IMR-90 (cell line): ENCODE results near the gene OR4N2. TPM values are rescaled to one million over a fixed set of nuclear protein-coding genes. Genes with fewer than 3 reads are reported as not detected.

Experiments
- ATAC-seq: fragments of 200-7000 bp; cut with Tn5 transposase; 2 replicates; pipeline ENCODE4 v1.9.1; 2020; ENCODE audit warnings: low read depth, mild to moderate bottlenecking, moderate library complexity
- BruUV-seq: library from RNA; stranded (reverse); fragments of 400-500 nt; replicated peaks from 2 replicates; lab custom pipeline; 2021; lab: Mats Ljungman, UMichigan
- CTCF ChIA-PET: fragments of 300-600 bp; formaldehyde crosslinking; extraction: SDS; loops from one replicate; lab custom pipeline; 2021; ENCODE audit warnings: antibody characterized with exemption; lab: Yijun Ruan, JAX
- POLR2A ChIA-PET: fragments of 300-600 bp; sonication (Branson Sonifier 250); formaldehyde crosslinking; loops from one replicate; lab custom pipeline; 2022; ENCODE audit warnings: antibody characterized with exemption; ENCODE audit not compliant: unreplicated experiment; lab: Charles Lee
- DNase-seq: peaks from one replicate; pipeline ENCODE4 v3.0.0; 2013
- H2AFZ ChIP-seq: replicated peaks from 2 replicates; pipeline ENCODE3; 2013; ENCODE audit warnings: low read length, mild to moderate bottlenecking; ENCODE audit not compliant: poor library complexity
- H2AK5ac ChIP-seq: 2 replicates; pipeline ENCODE4 v1.6.1; 2013; ENCODE audit warnings: low read depth, low read length, inconsistent platforms
- H2AK9ac ChIP-seq: replicated peaks from 2 replicates; pipeline ENCODE3; 2013; ENCODE audit warnings: mild to moderate bottlenecking, low read depth, low read length, moderate library complexity; ENCODE audit not compliant: poor library complexity
- H2BK120ac ChIP-seq: 2 replicates; pipeline ENCODE4 v1.6.1; 2013; ENCODE audit warnings: low read depth, low read length, inconsistent platforms
- H2BK15ac ChIP-seq: 3 replicates; pipeline ENCODE4 v1.6.1; 2013; ENCODE audit warnings: low read depth, low read length, inconsistent platforms
- H2BK20ac ChIP-seq: 2 replicates; pipeline ENCODE4 v1.6.1; 2013; ENCODE audit warnings: low read depth, mild to moderate bottlenecking, inconsistent platforms, low read length, moderate library complexity
- H2BK5ac ChIP-seq: 2 replicates; pipeline ENCODE4 v1.6.1; 2013; ENCODE audit warnings: mild to moderate bottlenecking, low read depth, low read length, inconsistent platforms; ENCODE audit not compliant: poor library complexity, severe bottlenecking
- H3K14ac ChIP-seq: replicated peaks from 2 replicates; pipeline ENCODE4 v1.6.1; 2013; ENCODE audit warnings: low read depth, low read length, inconsistent platforms
- H3K18ac ChIP-seq: 2 replicates; pipeline ENCODE4 v1.6.1; 2013; ENCODE audit warnings: low read depth, low read length, control low read depth
- H3K23ac ChIP-seq: 2 replicates; pipeline ENCODE4 v1.6.1; 2013; ENCODE audit warnings: low read depth, low read length, inconsistent platforms
- H3K27ac ChIP-seq: 2 replicates; pipeline ENCODE4 v1.5.1; 2013; ENCODE audit warnings: mild to moderate bottlenecking, control low read depth, low read length; ENCODE audit not compliant: insufficient read depth
- H3K27me3 ChIP-seq: 2 replicates; pipeline ENCODE4 v1.6.1; 2013; ENCODE audit warnings: low read length; ENCODE audit not compliant: control insufficient read depth, insufficient read depth
- H3K36me3 ChIP-seq: 2 replicates; pipeline ENCODE4 v1.6.1; 2013; ENCODE audit warnings: low read length, mixed read lengths; ENCODE audit not compliant: control insufficient read depth, insufficient read depth
- H3K4ac ChIP-seq: 2 replicates; pipeline ENCODE4 v1.6.1; 2013; ENCODE audit warnings: low read depth, low read length, inconsistent platforms
- H3K4me1 ChIP-seq: 2 replicates; pipeline ENCODE4 v1.6.1; 2013; ENCODE audit warnings: low read length, mixed read lengths; ENCODE audit not compliant: control insufficient read depth, insufficient read depth
- H3K4me2 ChIP-seq: 2 replicates; pipeline ENCODE4 v1.6.1; 2013; ENCODE audit warnings: low read depth, mild to moderate bottlenecking, control low read depth, low read length, moderate library complexity
- H3K4me3 ChIP-seq: 2 replicates; pipeline ENCODE4 v1.5.1; 2013; ENCODE audit warnings: low read depth, mild to moderate bottlenecking, control low read depth, low read length, moderate library complexity; ENCODE audit not compliant: insufficient read depth
- H3K56ac ChIP-seq: 2 replicates; pipeline ENCODE4 v1.6.1; 2013; ENCODE audit warnings: low read length, inconsistent platforms; ENCODE audit not compliant: insufficient read depth; ENCODE audit errors: extremely low read depth
- H3K79me1 ChIP-seq, 2 experiments: 2 replicates each; pipeline ENCODE4 v1.6.1; 2013; ENCODE audit warnings: low read length in 2 of 2, inconsistent platforms in 1 of 2, low read depth in 1 of 2
- H3K9ac ChIP-seq: 2 replicates; pipeline ENCODE4 v1.6.1; 2013; ENCODE audit warnings: low read depth, low read length, control low read depth
- H3K9me1 ChIP-seq: 2 replicates; pipeline ENCODE4 v1.6.1; 2013; ENCODE audit warnings: low read length, inconsistent platforms; ENCODE audit not compliant: insufficient read depth
- H3K9me3 ChIP-seq: 2 replicates; pipeline ENCODE4 v1.6.1; 2013; ENCODE audit warnings: low read length; ENCODE audit not compliant: control insufficient read depth, insufficient read depth
- H4K20me1 ChIP-seq: 2 replicates; pipeline ENCODE4 v1.6.1; 2013; ENCODE audit warnings: low read length, inconsistent platforms; ENCODE audit not compliant: insufficient read depth
- H4K5ac ChIP-seq: 2 replicates; pipeline ENCODE4 v1.6.1; 2013; ENCODE audit warnings: mild to moderate bottlenecking, low read depth, low read length, control low read depth
- H4K8ac ChIP-seq, 2 experiments: 2 replicates each; pipeline ENCODE4 v1.6.1; 2013; ENCODE audit warnings: low read depth in 2 of 2, low read length in 2 of 2, control low read depth in 1 of 2, inconsistent platforms in 1 of 2
- H4K91ac ChIP-seq: 2 replicates; pipeline ENCODE4 v1.6.1; 2013; ENCODE audit warnings: low read depth, low read length, inconsistent platforms; ENCODE audit not compliant: insufficient read depth
- BHLHE40 ChIP-seq: fragments of 150-350 bp; IDR thresholded peaks from 2 replicates; pipeline ENCODE4 v1.6.1; 2016; ENCODE audit warnings: mild to moderate bottlenecking, low read depth, low read length
- CEBPB ChIP-seq: IDR thresholded peaks from 2 replicates; pipeline ENCODE4 v1.6.1; 2012; ENCODE audit warnings: low read depth, low read length, improper control_type of control experiment
- FOS ChIP-seq: fragments of 150-350 bp; IDR thresholded peaks from 2 replicates; pipeline ENCODE4 v1.6.1; 2016; ENCODE audit warnings: low read depth, low read length
- MAFK ChIP-seq: IDR thresholded peaks from 2 replicates; pipeline ENCODE4 v1.6.1; 2012; ENCODE audit warnings: low read depth, low read length, improper control_type of control experiment
- MAZ ChIP-seq: IDR thresholded peaks from 2 replicates; pipeline ENCODE4 v1.6.1; 2012; ENCODE audit warnings: low read depth, mild to moderate bottlenecking, low read length, improper control_type of control experiment, moderate library complexity, borderline replicate concordance
- NFE2L2 ChIP-seq: fragments of 150-350 bp; IDR thresholded peaks from 2 replicates; pipeline ENCODE4 v1.6.1; 2016; ENCODE audit warnings: low read depth, mild to moderate bottlenecking, low read length
- RAD21 ChIP-seq: IDR thresholded peaks from 2 replicates; pipeline ENCODE4 v1.6.1; 2012; ENCODE audit warnings: low read length, improper control_type of control experiment
- RCOR1 ChIP-seq: IDR thresholded peaks from 2 replicates; pipeline ENCODE4 v1.6.1; 2012; ENCODE audit warnings: mild to moderate bottlenecking, low read length, improper control_type of control experiment; ENCODE audit not compliant: insufficient replicate concordance
- SMC3 ChIP-seq: fragments of 150-350 bp; IDR thresholded peaks from 2 replicates; pipeline ENCODE4 v1.6.1; 2016; ENCODE audit warnings: low read depth, mild to moderate bottlenecking, antibody characterized with exemption, low read length, moderate library complexity
- whole genome bisulfite sequencing, 2 experiments: methylation state at CpG; one replicate each; pipeline versions ENCODE4 v1.1.5 to v1.1.7; 2013; ENCODE audit warnings: missing lambda C conversion rate in 2 of 2; ENCODE audit not compliant: insufficient read length in 1 of 2; ENCODE audit errors: extremely low coverage in 2 of 2; 5-methylcytosine and 5-hydroxymethylcytosine counted together
- dilution Hi-C: fragments of 300-500 bp; cut with HindIII; formaldehyde crosslinking; loops from one replicate; pipeline ENCODE4 v1.14.3; 2018; ENCODE audit warnings: low sequenced_read_pairs; ENCODE audit not compliant: unreplicated experiment
- in situ Hi-C: fragments of 300-500 bp; cut with MboI; formaldehyde crosslinking; loops from 3 replicates; pipeline ENCODE4 v1.14.3; 2019; ENCODE audit warnings: low sequenced_read_pairs, inconsistent platforms, mixed read lengths
- intact Hi-C: fragments of 100-400 bp; cut with micrococcal nuclease; formaldehyde crosslinking; loops from 2 replicates; pipeline ENCODE4 v1.10.0; 2022
- polyA plus RNA-seq, 3 experiments: library from polyadenylated mRNA; depleted of rRNA; stranded (reverse); fragments of >200 nt; gene quantifications; 2 replicates each; pipeline ENCODE4 v1.2.3, GENCODE V29; 2012; ENCODE audit warnings: low replicate concordance in 1 of 3
- total RNA-seq: library from RNA; depleted of rRNA; stranded (reverse); fragments of >200 nt; gene quantifications from 2 replicates; pipeline ENCODE4 v1.2.3, GENCODE V29; 2012
- TF ChIP-seq, protein P1 (sequence below): fragments of 150-350 bp; IDR thresholded peaks from 2 replicates; pipeline ENCODE4 v1.6.1; 2017; ENCODE audit warnings: mild to moderate bottlenecking, antibody characterized with exemption, low read length, low read depth
- TF ChIP-seq, protein P2 (sequence below): conservative IDR thresholded peaks from 2 replicates; pipeline ENCODE4 v1.5.1; 2012; ENCODE audit warnings: mild to moderate bottlenecking, low read depth, low read length, improper control_type of control experiment

Gene OR4N2
- total and polyA plus RNA-seq, 2 of the 4 experiments (the other 2 are of a cell fraction) = not detected

DNA sequence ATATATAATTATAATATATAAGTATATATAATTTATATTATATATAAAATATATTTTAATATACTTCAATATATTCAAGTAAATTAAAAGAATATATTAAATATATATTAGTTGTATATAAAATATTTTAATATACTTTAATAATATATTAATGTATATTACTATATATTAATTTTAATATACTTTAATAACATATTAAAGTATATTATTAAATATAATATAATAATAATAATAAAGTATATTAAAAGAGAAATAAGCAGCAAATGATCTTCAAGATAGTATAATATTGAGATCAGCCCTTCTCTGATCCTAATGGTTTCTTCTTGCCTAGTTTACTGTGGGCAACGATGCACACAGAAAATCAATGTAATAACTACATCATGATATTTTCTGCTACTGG is 28.0 kb upstream of the OR4N2 start:
- Histone ChIP-seq H3K27me3 (no peaks in the 10 kb centered on the region), H3K27ac (no peak overlapping the region), H2BK20ac (no peak overlapping the region), H3K56ac (no peak overlapping the region), H3K23ac (no peak overlapping the region), H2AK9ac (no peak overlapping the region), H2BK120ac (no peak overlapping the region), H4K20me1 (no peaks in the 10 kb centered on the region), H3K4me2 (no peak overlapping the region), H3K9me3 (peaks cover 28% of the 10 kb centered on the region), H3K18ac (no peak overlapping the region), H2AK5ac (no peak overlapping the region), H3K4me1 (no peaks in the 10 kb centered on the region), H2BK5ac (no peak overlapping the region), H3K36me3 (no peaks in the 10 kb centered on the region), H4K8ac (no peak overlapping the region), H3K9ac (no peak overlapping the region), H4K91ac (no peak overlapping the region), H3K79me1 (no peaks in the 10 kb centered on the region), H2AFZ (no peak overlapping the region), H4K5ac (no peak overlapping the region), H3K4me3 (no peak overlapping the region), H3K14ac (no peak overlapping the region), H3K9me1 (no peaks in the 10 kb centered on the region), H3K4ac (no peak overlapping the region), H2BK15ac (no peak overlapping the region)
- intact Hi-C loops (no loop called here), dilution Hi-C loops (no loop called here), in situ Hi-C loops (no loop called here)
- POLR2A ChIA-PET = no interaction called here
- TF ChIP-seq MAZ (no peak), NFE2L2 (no peak), RCOR1 (no peak), SMC3 (no peak), BHLHE40 (no peak), MAFK (no peak), CEBPB (no peak), FOS (no peak), RAD21 (no peak)
- TF ChIP-seq, protein P1, sequence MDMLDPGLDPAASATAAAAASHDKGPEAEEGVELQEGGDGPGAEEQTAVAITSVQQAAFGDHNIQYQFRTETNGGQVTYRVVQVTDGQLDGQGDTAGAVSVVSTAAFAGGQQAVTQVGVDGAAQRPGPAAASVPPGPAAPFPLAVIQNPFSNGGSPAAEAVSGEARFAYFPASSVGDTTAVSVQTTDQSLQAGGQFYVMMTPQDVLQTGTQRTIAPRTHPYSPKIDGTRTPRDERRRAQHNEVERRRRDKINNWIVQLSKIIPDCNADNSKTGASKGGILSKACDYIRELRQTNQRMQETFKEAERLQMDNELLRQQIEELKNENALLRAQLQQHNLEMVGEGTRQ = no peak
- TF ChIP-seq, protein P2, sequence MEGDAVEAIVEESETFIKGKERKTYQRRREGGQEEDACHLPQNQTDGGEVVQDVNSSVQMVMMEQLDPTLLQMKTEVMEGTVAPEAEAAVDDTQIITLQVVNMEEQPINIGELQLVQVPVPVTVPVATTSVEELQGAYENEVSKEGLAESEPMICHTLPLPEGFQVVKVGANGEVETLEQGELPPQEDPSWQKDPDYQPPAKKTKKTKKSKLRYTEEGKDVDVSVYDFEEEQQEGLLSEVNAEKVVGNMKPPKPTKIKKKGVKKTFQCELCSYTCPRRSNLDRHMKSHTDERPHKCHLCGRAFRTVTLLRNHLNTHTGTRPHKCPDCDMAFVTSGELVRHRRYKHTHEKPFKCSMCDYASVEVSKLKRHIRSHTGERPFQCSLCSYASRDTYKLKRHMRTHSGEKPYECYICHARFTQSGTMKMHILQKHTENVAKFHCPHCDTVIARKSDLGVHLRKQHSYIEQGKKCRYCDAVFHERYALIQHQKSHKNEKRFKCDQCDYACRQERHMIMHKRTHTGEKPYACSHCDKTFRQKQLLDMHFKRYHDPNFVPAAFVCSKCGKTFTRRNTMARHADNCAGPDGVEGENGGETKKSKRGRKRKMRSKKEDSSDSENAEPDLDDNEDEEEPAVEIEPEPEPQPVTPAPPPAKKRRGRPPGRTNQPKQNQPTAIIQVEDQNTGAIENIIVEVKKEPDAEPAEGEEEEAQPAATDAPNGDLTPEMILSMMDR = no peak
- BruUV-seq = no TSS peak
- CTCF ChIA-PET = no interaction called here
- no peak for ATAC-seq
- DNase-seq = no peak
- no CpG with 5 or more reads among the region's 1 CpG for WGBS, 2 experiments
